ENCODE results near the gene SHTN1. TPM values are rescaled to one million over a fixed set of nuclear protein-coding genes. Genes with fewer than 3 reads are reported as not detected.

SHTN1 gene
- total RNA-seq, 3 donors from 2014 or later (not counting 1 experiment from before 2014, with no cell fraction given) = 0.88 to 1.4 (median 1.1) TPM

GRCh38 chr10:116875897-116876296, 129.1 kb downstream of the SHTN1 start:
- H3K36me3 Mint-ChIP-seq = no peaks in the 10 kb centered on the region
- H3K27me3 Mint-ChIP-seq (ENCODE audit: low read depth in 2 of 2) = peaks cover 0 to 3% of the 10 kb centered on the region in 2 donors
- Histone ChIP-seq H3K4me3 (ENCODE audit: low read length) (no peak overlapping the region), H3K27ac (ENCODE audit: low read length) (no peak overlapping the region), H3K4me1 (ENCODE audit: control insufficient read depth, insufficient read depth, low read length) (no peaks in the 10 kb centered on the region), H3K9me3 (ENCODE audit: control insufficient read depth, insufficient read depth, low read length) (no peaks in the 10 kb centered on the region), H3K27me3 (ENCODE audit: control insufficient read depth, insufficient read depth, low read length) (no peaks in the 10 kb centered on the region), H3K36me3 (ENCODE audit: control insufficient read depth, insufficient read depth, low read length) (no peaks in the 10 kb centered on the region)
- intact Hi-C loops (cut with micrococcal nuclease) = no loop called here
- 88% methylated on average over 2 of the region's 2 CpGs for WGBS (ENCODE audit: insufficient coverage)
- no peak overlapping the region for H3K4me3 Mint-ChIP-seq
- DNase-seq (no peak), ATAC-seq (no peak)
- no peak for TF ChIP-seq CTCF (IDR thresholded peaks at IDR 0.05)
- no peaks in the 10 kb centered on the region for H3K4me1 Mint-ChIP-seq
- peaks cover 2 to 4% of the 10 kb centered on the region in 2 donors for H3K9me3 Mint-ChIP-seq
- H3K27ac Mint-ChIP-seq = no peak overlapping the region

GRCh38 chr10:116873134-116873533, 131.9 kb downstream of the SHTN1 start:
- intact Hi-C loops (cut with micrococcal nuclease) = no loop called here
- no peak overlapping the region for H3K27ac ChIP-seq (ENCODE audit: low read length)
- Mint-ChIP-seq H3K36me3 (no peaks in the 10 kb centered on the region), H3K27ac (no peak overlapping the region), H3K27me3 (ENCODE audit: low read depth in 2 of 2) (peaks cover 0 to 3% of the 10 kb centered on the region in 2 donors), H3K9me3 (peaks cover 2 to 4% of the 10 kb centered on the region in 2 donors), H3K4me3 (no peak overlapping the region), H3K4me1 (no peaks in the 10 kb centered on the region)
- no peak overlapping the region for H3K4me3 ChIP-seq (ENCODE audit: low read length)
- no peaks in the 10 kb centered on the region for H3K27me3 ChIP-seq (ENCODE audit: control insufficient read depth, insufficient read depth, low read length)
- no peak for DNase-seq
- WGBS (ENCODE audit: insufficient coverage) = 100% methylated on average over 1 of the region's 2 CpGs
- no peaks in the 10 kb centered on the region for H3K36me3 ChIP-seq (ENCODE audit: control insufficient read depth, insufficient read depth, low read length)
- no peak for ATAC-seq
- H3K9me3 ChIP-seq (ENCODE audit: control insufficient read depth, insufficient read depth, low read length) = no peaks in the 10 kb centered on the region
- no peaks in the 10 kb centered on the region for H3K4me1 ChIP-seq (ENCODE audit: control insufficient read depth, insufficient read depth, low read length)
- no peak for TF ChIP-seq CTCF (IDR thresholded peaks at IDR 0.05)

- no peak for TF ChIP-seq CTCF (IDR thresholded peaks at IDR 0.05)
- H3K27me3 ChIP-seq (ENCODE audit: control insufficient read depth, insufficient read depth, low read length) = no peaks in the 10 kb centered on the region
- H3K4me1 ChIP-seq (ENCODE audit: control insufficient read depth, insufficient read depth, low read length) = no peaks in the 10 kb centered on the region
- H3K27me3 Mint-ChIP-seq (ENCODE audit: low read depth in 2 of 2) = peaks cover 0 to 3% of the 10 kb centered on the region in 2 donors
- DNase-seq (no peak), ATAC-seq (no peak)
- H3K4me3 Mint-ChIP-seq = no peak overlapping the region
- no peak overlapping the region for H3K27ac Mint-ChIP-seq
- 98% methylated on average over 2 of the region's 2 CpGs for WGBS (ENCODE audit: insufficient coverage)
- no peaks in the 10 kb centered on the region for H3K9me3 ChIP-seq (ENCODE audit: control insufficient read depth, insufficient read depth, low read length)
- no peaks in the 10 kb centered on the region for H3K36me3 ChIP-seq (ENCODE audit: control insufficient read depth, insufficient read depth, low read length)
- no peaks in the 10 kb centered on the region for H3K4me1 Mint-ChIP-seq
- no peak overlapping the region for H3K4me3 ChIP-seq (ENCODE audit: low read length)
- peaks cover 2 to 4% of the 10 kb centered on the region in 2 donors for H3K9me3 Mint-ChIP-seq
- intact Hi-C loops (cut with micrococcal nuclease) = no loop called here
- H3K27ac ChIP-seq (ENCODE audit: low read length) = no peak overlapping the region
- H3K36me3 Mint-ChIP-seq = no peaks in the 10 kb centered on the region
Measured at GRCh38 chr10:116870949-116871348, 134.0 kb downstream of the SHTN1 start.

- H3K4me3 Mint-ChIP-seq = no peak overlapping the region
Measured at GRCh38 chr10:116868722-116869121, 136.3 kb downstream of the SHTN1 start.

More at GRCh38 chr10:116868722-116869121, 136.3 kb downstream of the SHTN1 start:
- H3K4me1 ChIP-seq (ENCODE audit: control insufficient read depth, insufficient read depth, low read length) = no peaks in the 10 kb centered on the region
- no peaks in the 10 kb centered on the region for H3K36me3 ChIP-seq (ENCODE audit: control insufficient read depth, insufficient read depth, low read length)
- no peak for ATAC-seq
- H3K4me1 Mint-ChIP-seq = no peaks in the 10 kb centered on the region
- DNase-seq = no peak
- H3K27ac ChIP-seq (ENCODE audit: low read length) = no peak overlapping the region
- peaks cover 0 to 3% of the 10 kb centered on the region in 2 donors for H3K27me3 Mint-ChIP-seq (ENCODE audit: low read depth in 2 of 2)
- no peaks in the 10 kb centered on the region for H3K9me3 ChIP-seq (ENCODE audit: control insufficient read depth, insufficient read depth, low read length)
- no peak for TF ChIP-seq CTCF (IDR thresholded peaks at IDR 0.05)
- no peak overlapping the region for H3K4me3 ChIP-seq (ENCODE audit: low read length)
- no peaks in the 10 kb centered on the region for H3K27me3 ChIP-seq (ENCODE audit: control insufficient read depth, insufficient read depth, low read length)
- no peak overlapping the region for H3K27ac Mint-ChIP-seq
- intact Hi-C loops (cut with micrococcal nuclease) = no loop called here
- no peaks in the 10 kb centered on the region for H3K36me3 Mint-ChIP-seq
- 74% methylated on average over 3 of the region's 4 CpGs for WGBS (ENCODE audit: insufficient coverage)
- peaks cover 2 to 4% of the 10 kb centered on the region in 2 donors for H3K9me3 Mint-ChIP-seq

Measured in natural killer cell (primary cell).